Endothelial cell of umbilical vein (primary cell): ENCODE results near the gene AQP12B. TPM values are rescaled to one million over a fixed set of nuclear protein-coding genes. Genes with fewer than 3 reads are reported as not detected.

Experiments used
- BruUV-seq: library from RNA; stranded (reverse); fragments of 400-500 nt; replicated peaks from 2 replicates; lab custom pipeline; 2021; lab: Mats Ljungman, UMichigan
- CTCF ChIA-PET: fragments of 300-600, 350-600 bp; sonication (Branson Sonifier 250); formaldehyde crosslinking; loops from one replicate; lab custom pipeline; 2021; ENCODE audit warnings: antibody characterized with exemption, inconsistent platforms; lab: Charles Lee
- POLR2A ChIA-PET: fragments of 300-600, 350-600 bp; sonication (Branson Sonifier 250); formaldehyde crosslinking; loops from one replicate; lab custom pipeline; 2021; ENCODE audit warnings: antibody characterized with exemption, inconsistent platforms; lab: Charles Lee
- DNase-seq: peaks from one replicate; pipeline ENCODE4 v3.0.0-alpha.2; 2011; ENCODE audit warnings: low read depth, low spot score
- FAIRE-seq: peaks from 2 replicates; lab custom pipeline; 2011; peaks lifted over from hg19 to GRCh38; lab: Jason Lieb, UNC
- H2AFZ ChIP-seq: 2 replicates; pipeline ENCODE4 v1.6.0; 2012; ENCODE audit warnings: low read depth, low read length, control low read depth, inconsistent platforms
- H3K27ac ChIP-seq: 2 replicates; pipeline ENCODE4 v1.5.1; 2011; ENCODE audit warnings: low read depth, mild to moderate bottlenecking, control low read depth, low read length, moderate library complexity; ENCODE audit not compliant: insufficient read depth
- H3K27me3 ChIP-seq, 2 experiments: 2 replicates each; pipeline versions ENCODE4 v1.6.0 to v1.6.1; 2011; ENCODE audit warnings: low read length in 2 of 2, mixed read lengths in 1 of 2; ENCODE audit not compliant: control insufficient read depth in 2 of 2, insufficient read depth in 2 of 2
- H3K36me3 ChIP-seq, 2 experiments: 2 replicates in 1 of 2; 3 replicates in 1 of 2; pipeline ENCODE4 v1.5.1; 2011; ENCODE audit warnings: low read length in 2 of 2, mild to moderate bottlenecking in 1 of 2, moderate library complexity in 1 of 2; ENCODE audit not compliant: control insufficient read depth in 2 of 2, insufficient read depth in 2 of 2; ENCODE audit errors: extremely low read depth in 1 of 2
- H3K4me1 ChIP-seq: 3 replicates; pipeline ENCODE4 v1.5.1; 2011; ENCODE audit warnings: mild to moderate bottlenecking, low read length; ENCODE audit not compliant: control insufficient read depth, insufficient read depth; ENCODE audit errors: extremely low read depth
- H3K4me2 ChIP-seq: 2 replicates; pipeline ENCODE4 v1.6.1; 2011; ENCODE audit warnings: low read length, control low read depth, mixed read lengths; ENCODE audit not compliant: insufficient read depth
- H3K4me3 ChIP-seq, 3 experiments: fragments of 200-600 bp in 1 of 3; sonication (generic), shearing (Covaris generic) in 1 of 3; replicated peaks in 1 of 3; 2 replicates each; pipeline ENCODE4 v1.5.1; 2011 to 2016; ENCODE audit warnings: control low read depth in 3 of 3, low read length in 3 of 3, mild to moderate bottlenecking in 2 of 3, inconsistent platforms in 1 of 3, low read depth in 1 of 3, moderate library complexity in 1 of 3; ENCODE audit not compliant: insufficient read depth in 1 of 3
- H3K79me2 ChIP-seq: 2 replicates; pipeline ENCODE4 v1.6.0; 2012; ENCODE audit warnings: low read length, inconsistent platforms; ENCODE audit not compliant: control insufficient read depth, insufficient read depth
- H3K9ac ChIP-seq: replicated peaks from 2 replicates; pipeline ENCODE3; 2011; ENCODE audit warnings: low read length, control low read depth; ENCODE audit not compliant: insufficient read depth; ENCODE audit errors: extremely low read depth
- H3K9me1 ChIP-seq: replicated peaks from 3 replicates; pipeline ENCODE4 v1.6.0; 2011; ENCODE audit warnings: mild to moderate bottlenecking, low read length; ENCODE audit not compliant: control insufficient read depth, insufficient read depth; ENCODE audit errors: extremely low read depth
- H3K9me3 ChIP-seq: replicated peaks from 2 replicates; pipeline ENCODE4 v1.5.1; 2012; ENCODE audit warnings: low read length, inconsistent platforms; ENCODE audit not compliant: control insufficient read depth, insufficient read depth
- H4K20me1 ChIP-seq: replicated peaks from 2 replicates; pipeline ENCODE3; 2011; ENCODE audit warnings: mild to moderate bottlenecking, low read length; ENCODE audit not compliant: control insufficient read depth, insufficient read depth; ENCODE audit errors: extremely low read depth
- EZH2 ChIP-seq: IDR thresholded peaks from 2 replicates; pipeline ENCODE4 v1.6.1; 2012; ENCODE audit warnings: borderline replicate concordance, low read depth, mild to moderate bottlenecking, moderate library complexity, low read length, inconsistent platforms; ENCODE audit not compliant: severe bottlenecking
- FOS ChIP-seq: IDR thresholded peaks from 2 replicates; pipeline ENCODE4 v1.6.1; 2011; ENCODE audit warnings: mild to moderate bottlenecking, low read length, moderate library complexity, borderline replicate concordance; ENCODE audit not compliant: insufficient read depth
- GATA2 ChIP-seq: IDR thresholded peaks from 2 replicates; pipeline ENCODE4 v1.7.0; 2011; ENCODE audit warnings: low read depth, mild to moderate bottlenecking, moderate library complexity, mixed read lengths, low read length; ENCODE audit not compliant: insufficient read length, insufficient read depth
- JUN ChIP-seq: IDR thresholded peaks from 2 replicates; pipeline ENCODE4 v1.6.1; 2011; ENCODE audit warnings: borderline replicate concordance, low read depth; ENCODE audit not compliant: insufficient read length, insufficient read depth
- MYC ChIP-seq: IDR thresholded peaks from one replicate; pipeline ENCODE4 v1.6.1; 2011; ENCODE audit warnings: mild to moderate bottlenecking, low read depth, low read length
- POLR2A ChIP-seq: IDR thresholded peaks from 2 replicates; pipeline ENCODE4 v1.6.1; 2012; ENCODE audit warnings: low read depth, mild to moderate bottlenecking, control low read depth, low read length
- POLR2AphosphoS5 ChIP-seq: IDR thresholded peaks from 2 replicates; pipeline ENCODE4 v1.6.1; 2012; ENCODE audit warnings: low read depth, mild to moderate bottlenecking, control low read depth, low read length, moderate library complexity; ENCODE audit not compliant: insufficient read depth
- dilution Hi-C: fragments of 300-500 bp; cut with MboI; formaldehyde crosslinking; loops from one replicate; pipeline ENCODE4 v1.15.0; 2019; ENCODE audit warnings: low sequenced_read_pairs; ENCODE audit not compliant: extremely low pct_ligation_motif_present
- intact Hi-C: fragments of 100-400 bp; cut with micrococcal nuclease; formaldehyde crosslinking; loops from one replicate; pipeline ENCODE4 v1.10.0; 2022
- polyA plus RNA-seq, 4 experiments: library from polyadenylated mRNA; depleted of rRNA in 3 of 4; stranded (reverse) in 3 of 4; unstranded in 1 of 4; fragments of >200 nt; gene quantifications; 2 replicates each; pipeline versions ENCODE4 v1.2.1 to v1.2.3, GENCODE V29; 2011 to 2012; ENCODE audit warnings: missing spikeins in 1 of 4
- total RNA-seq: library from RNA; stranded (reverse); gene quantifications from 2 replicates; pipeline ENCODE4 v1.2.3, GENCODE V29; 2021
- TF ChIP-seq, protein P1 (sequence below): IDR thresholded peaks from 2 replicates; pipeline ENCODE4 v1.6.1; 2011; ENCODE audit not compliant: insufficient read depth, insufficient read length
- TF ChIP-seq, protein P2 (sequence below), 2 donors: IDR thresholded peaks; 1 replicate in 1 of 2; 2 replicates in 1 of 2; pipeline ENCODE4 v1.5.1; 2011; ENCODE audit warnings: low read length in 2 of 2, mild to moderate bottlenecking in 2 of 2, moderate library complexity in 2 of 2, control low read depth in 1 of 2, inconsistent platforms in 1 of 2, low read depth in 1 of 2; ENCODE audit not compliant: insufficient read depth in 1 of 2; ENCODE audit errors: extremely low read depth in 1 of 2

The AQP12B gene
- total and polyA plus RNA-seq, 2 donors (not counting 3 experiments of a cell fraction or from before 2014, with no cell fraction given): not detected

DNA sequence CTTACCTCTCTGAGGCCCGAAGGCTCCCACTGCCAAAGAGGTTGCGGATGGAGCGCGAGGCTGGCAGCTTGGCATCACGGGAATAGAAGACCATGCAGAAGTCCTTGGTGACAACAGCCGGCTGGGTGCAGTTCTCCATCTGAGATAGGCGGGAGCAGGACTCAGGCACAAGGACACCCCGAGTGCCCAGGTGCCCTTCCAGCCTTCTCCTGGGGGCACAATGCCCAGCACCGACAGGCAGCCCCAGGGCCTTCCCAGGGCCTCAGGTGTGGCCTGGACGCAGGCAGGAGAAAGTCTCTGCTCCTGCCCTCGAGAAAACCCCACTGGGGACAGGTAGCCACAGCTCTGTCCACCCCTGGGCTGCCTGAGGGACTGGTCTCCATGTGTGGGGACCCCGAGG lies 42.6 kb upstream of the AQP12B start:
- DNase-seq (no peak), FAIRE-seq (no peak)
- Histone ChIP-seq H2AFZ (no peak overlapping the region), H3K4me1 (no peaks in the 10 kb centered on the region), H3K27me3 (no peaks in the 10 kb centered on the region), H3K9ac (no peak overlapping the region), H3K4me3 (no peak overlapping the region), H3K36me3 (no peaks in the 10 kb centered on the region), H3K9me3 (no peaks in the 10 kb centered on the region), H3K79me2 (no peaks in the 10 kb centered on the region), H3K9me1 (no peaks in the 10 kb centered on the region), H3K27ac (no peak overlapping the region), H4K20me1 (no peaks in the 10 kb centered on the region), H3K4me2 (no peak overlapping the region)
- dilution Hi-C loops (no loop called here), intact Hi-C loops (no loop called here)
- ChIA-PET POLR2A (no interaction called here), CTCF (no interaction called here)
- TF ChIP-seq MYC (no peak), POLR2AphosphoS5 (no peak), FOS (no peak), POLR2A (no peak), EZH2 (no peak), GATA2 (no peak), JUN (no peak)
- TF ChIP-seq, protein P1, sequence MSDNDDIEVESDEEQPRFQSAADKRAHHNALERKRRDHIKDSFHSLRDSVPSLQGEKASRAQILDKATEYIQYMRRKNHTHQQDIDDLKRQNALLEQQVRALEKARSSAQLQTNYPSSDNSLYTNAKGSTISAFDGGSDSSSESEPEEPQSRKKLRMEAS: no peak
- TF ChIP-seq, protein P2, sequence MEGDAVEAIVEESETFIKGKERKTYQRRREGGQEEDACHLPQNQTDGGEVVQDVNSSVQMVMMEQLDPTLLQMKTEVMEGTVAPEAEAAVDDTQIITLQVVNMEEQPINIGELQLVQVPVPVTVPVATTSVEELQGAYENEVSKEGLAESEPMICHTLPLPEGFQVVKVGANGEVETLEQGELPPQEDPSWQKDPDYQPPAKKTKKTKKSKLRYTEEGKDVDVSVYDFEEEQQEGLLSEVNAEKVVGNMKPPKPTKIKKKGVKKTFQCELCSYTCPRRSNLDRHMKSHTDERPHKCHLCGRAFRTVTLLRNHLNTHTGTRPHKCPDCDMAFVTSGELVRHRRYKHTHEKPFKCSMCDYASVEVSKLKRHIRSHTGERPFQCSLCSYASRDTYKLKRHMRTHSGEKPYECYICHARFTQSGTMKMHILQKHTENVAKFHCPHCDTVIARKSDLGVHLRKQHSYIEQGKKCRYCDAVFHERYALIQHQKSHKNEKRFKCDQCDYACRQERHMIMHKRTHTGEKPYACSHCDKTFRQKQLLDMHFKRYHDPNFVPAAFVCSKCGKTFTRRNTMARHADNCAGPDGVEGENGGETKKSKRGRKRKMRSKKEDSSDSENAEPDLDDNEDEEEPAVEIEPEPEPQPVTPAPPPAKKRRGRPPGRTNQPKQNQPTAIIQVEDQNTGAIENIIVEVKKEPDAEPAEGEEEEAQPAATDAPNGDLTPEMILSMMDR (IDR thresholded peaks at IDR 0.05; ENCODE audit: extremely low read depth in 1 of 2, insufficient read depth in 1 of 2, low read depth in 1 of 2, low read length in 2 of 2): no peak
- no TSS peak for BruUV-seq
